ENCODE results near the gene ST8SIA4.

The ST8SIA4 gene, protein sequence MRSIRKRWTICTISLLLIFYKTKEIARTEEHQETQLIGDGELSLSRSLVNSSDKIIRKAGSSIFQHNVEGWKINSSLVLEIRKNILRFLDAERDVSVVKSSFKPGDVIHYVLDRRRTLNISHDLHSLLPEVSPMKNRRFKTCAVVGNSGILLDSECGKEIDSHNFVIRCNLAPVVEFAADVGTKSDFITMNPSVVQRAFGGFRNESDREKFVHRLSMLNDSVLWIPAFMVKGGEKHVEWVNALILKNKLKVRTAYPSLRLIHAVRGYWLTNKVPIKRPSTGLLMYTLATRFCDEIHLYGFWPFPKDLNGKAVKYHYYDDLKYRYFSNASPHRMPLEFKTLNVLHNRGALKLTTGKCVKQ

DNA sequence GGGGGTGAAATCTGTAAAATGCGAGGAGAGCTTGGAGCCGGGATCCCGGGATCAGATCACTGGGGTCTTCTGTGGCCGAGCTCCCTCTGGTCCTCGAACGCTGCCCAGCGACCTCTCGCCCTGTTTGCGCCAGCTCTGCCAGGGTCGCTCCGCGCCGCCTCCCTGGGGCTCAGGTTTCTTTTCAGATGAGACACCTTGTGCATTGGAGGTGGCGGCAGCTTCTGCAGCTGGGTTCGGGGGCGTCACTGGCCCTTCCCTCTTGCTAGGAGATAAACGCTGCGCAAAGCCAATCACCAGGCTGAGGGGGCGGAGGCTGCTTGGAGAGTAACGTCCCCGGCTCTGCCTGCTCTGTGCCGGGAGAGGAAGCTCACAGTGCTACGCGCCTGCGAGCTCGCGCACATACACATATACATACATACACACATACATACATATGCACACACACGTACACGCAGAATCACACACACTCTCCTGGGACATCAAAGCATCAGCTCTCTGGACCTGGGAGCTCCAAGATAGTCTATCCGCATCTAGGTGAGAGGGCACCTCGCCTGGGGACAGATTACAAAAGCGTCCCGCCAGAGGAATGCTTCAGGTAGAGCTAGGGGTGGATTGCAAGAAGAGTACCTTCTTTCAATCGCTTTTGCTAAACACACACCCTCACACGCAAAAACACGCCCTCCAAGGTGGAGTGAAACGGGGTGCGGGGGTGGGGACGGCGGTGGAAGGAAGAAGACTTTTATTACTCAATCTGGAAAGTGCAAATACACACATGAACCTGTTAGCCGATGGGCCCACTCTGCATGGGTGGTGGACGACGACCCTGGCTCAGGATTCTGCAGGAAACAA, at the start of gene ST8SIA4:
Gene ST8SIA4, minus strand, starts transcription at position 244 of the 849 bp plus-strand sequence. CDS start 327 bp downstream, outside the sequence.
- peak; percentile 91 for DNase-seq

DNA sequence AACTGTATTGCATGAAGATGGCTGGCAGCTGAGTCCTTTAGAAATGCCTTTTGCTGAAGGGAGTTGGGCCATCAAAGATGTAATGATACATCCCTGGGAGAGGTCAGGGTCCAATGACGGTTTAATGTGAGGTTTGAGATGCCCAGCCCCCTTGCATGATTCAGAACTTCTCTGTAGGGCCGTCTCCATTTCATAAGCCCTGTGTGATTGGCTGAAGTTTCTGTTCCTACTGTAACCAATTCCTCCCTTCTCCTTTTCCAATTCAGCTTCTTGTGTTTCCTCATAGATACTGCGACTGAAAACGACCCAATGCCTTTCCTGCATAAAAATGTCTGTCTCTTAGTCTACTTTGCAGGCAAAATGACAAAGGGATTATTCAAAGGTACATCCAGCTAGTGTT, 47.9 kb upstream of the ST8SIA4 start:
- DNase-seq, result no peak

DNA sequence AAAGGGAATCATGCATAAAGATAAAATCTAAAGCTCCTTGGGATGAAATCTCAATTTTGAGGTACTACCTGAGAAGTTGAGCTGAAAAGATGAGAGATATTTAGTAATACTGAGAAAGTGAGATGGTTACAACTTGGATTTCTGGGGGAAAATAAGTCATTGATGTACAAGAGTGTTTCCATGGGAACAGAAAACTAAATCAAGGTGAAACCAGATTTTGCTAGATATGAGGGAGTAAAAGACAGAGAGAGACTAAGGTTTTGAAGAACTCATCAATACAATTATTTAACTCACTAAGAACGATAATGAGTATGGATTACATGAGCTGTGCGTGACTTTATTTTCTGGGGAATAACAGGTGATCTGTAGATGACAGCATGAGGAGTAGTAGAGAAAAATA, 10.2 kb upstream of the ST8SIA4 start:
- DNase-seq, result no peak

- no peak for DNase-seq
Observed at GRCh38 chr5:100909034-100909433, 6.0 kb upstream of the ST8SIA4 start.

GRCh38 chr5:100905259-100905914, 2.3 kb upstream of the ST8SIA4 start:
- DNase-seq, result no peak

DNA sequence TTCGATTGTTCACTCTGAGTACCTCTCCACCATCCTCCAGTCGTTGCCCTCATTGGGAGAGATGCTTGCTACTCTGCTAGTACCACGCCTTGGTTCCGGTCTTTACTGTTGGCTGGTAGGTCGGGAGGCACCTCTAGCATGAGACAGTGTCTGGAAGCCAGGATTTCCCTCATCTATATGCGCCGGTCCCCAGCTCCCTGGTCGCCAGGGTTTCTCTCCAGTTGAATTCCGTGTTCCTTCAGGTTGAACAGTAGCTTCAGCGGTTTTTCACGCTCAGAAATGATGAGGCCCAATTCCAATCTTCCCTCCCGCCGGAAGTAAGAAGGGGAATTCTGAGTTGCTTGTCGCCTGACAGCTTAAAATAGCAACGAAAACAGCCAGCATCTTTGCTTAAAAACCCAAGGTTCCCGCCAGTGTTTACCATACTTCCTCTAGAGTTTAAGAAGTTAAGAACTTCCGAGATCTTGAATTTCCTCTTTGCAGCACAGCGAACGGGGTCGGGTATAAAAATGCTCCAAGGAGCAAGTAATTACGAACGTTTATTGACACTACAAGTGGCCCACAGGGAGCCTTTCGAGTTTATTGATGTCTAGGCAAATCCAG, 1.3 kb upstream of the ST8SIA4 start:
- peak; percentile 21 for DNase-seq

DNA sequence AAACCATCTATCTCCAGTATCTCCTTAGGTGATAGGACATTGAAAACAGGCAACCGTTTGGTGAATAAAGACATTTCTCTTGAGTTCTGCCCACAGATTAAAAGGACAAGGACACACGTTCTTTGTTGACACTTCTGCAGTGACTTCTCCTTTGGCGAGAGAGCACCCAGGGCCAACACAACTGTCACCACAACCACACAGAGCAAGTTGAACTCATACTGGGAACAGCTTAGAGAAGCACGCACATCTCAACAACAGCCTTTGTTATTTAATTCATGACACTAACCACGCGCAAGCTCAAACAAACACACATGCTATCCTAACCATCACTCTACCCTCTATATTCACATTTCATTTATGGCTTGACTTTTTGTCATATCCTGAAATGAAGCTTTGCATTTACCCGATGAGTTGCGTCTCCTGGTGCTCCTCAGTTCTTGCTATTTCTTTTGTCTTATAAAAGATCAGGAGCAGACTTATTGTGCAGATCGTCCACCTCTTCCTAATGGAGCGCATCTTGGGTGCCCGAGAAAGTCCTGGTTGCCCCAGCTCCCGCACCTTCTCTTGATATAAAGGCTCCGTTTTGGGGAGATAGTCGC, 543 bp downstream of the ST8SIA4 start:
- no peak for DNase-seq

DNA sequence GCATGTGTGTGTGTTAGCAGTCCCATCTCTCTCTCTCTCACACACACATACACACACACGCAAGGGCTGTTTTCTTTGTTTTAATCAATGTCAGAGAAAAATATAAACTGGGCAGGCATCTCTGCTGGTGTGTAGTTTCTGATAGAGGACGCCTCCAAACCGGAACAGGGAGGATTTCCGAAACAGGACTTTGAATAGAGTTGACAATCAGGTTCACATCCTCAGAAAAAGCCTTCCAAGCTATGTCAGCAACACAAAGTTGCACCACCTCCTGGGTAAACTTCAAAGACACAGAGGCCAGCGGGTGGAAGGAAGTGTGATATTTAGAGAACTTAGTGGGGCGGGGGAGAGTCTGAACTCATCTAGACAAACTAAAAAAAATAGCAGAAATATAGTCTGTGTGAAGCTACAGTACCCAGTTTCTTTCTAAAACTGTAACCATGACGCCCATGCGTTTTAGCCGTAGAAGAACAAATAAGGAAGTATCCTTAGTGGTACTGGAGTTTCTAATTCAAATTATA, 1.2 kb downstream of the ST8SIA4 start:
- peak; percentile 46 for DNase-seq

- DNase-seq, result peak; percentile 76
Observed at GRCh38 chr5:100900796-100901781, 2.0 kb downstream of the ST8SIA4 start.

- DNase-seq, result no peak
Observed at GRCh38 chr5:100900142-100900795, 2.8 kb downstream of the ST8SIA4 start.

DNA sequence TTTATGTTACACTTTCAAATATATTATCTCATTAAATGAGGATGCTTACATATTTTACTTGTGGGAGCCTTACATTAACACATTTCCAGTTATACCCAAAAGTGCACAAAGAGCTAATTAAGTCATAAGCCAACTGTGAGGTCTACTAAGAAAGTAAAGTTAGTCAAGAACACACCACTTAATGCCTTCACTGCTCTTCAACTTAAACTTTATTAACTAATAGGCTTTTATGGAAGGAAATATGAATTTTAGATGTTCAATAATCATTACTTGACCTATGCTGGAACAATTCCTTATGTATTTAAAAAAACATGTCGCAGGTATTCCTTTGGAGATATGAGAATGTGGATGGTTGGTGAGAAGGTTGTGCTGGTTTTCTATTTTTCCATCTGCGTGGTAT, 3.4 kb downstream of the ST8SIA4 start:
- no peak for DNase-seq

DNA sequence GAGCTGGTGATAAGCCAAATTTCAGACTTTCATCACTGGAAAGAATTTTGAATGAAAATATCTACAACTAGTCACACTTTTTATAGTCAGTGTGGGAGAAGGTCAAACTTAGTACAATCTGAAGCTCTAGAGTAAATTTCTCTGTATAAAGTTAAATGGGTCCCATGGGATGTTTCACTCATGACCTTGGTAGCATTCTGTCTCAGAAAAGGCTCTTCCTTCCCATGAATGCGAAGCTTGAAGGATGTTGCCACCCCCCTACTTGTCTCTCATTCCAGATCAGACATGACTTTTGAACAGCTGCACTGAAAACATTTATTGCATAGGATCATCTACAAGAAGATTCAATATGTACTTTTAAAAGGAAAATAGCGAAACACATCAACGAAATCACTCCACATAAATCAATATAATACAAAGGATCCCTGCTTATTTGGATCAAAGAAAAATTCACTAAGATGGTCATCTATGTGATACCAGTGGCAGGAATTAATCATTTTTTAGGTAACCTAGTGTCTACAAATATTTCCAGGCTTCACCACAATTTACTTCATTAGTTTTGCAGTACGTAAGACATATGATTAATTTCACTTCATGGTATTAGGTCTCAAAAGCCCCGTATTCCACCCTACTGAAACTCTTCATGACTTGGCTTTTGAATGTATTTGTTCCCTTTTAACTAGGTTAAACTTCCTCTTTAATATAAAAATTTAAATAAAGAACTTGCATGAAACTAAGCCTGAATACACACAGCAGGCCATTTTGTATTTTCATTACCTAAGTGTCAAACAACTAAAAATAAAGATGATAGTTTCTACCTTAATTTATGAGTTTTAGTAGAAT, 4.4 kb downstream of the ST8SIA4 start:
- DNase-seq, result no peak

DNA sequence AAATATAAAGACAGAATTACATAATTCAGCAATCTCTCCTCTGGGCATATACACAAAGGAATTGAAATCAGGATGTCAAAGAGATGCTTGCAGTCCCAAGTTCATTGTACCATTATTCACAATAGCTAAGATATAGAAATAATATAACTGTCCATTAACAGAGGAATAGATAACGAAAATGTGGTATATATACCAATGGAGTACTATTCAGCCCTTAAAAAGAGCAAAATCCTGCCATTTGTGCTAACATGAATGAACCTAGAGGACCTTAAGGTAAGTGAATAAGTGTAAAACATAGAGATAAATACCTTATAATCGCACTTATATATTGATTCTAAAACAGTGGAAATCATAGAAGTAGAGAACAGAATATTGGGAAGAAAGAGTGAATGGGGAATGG, 7.0 kb downstream of the ST8SIA4 start:
- no peak for DNase-seq

DNA sequence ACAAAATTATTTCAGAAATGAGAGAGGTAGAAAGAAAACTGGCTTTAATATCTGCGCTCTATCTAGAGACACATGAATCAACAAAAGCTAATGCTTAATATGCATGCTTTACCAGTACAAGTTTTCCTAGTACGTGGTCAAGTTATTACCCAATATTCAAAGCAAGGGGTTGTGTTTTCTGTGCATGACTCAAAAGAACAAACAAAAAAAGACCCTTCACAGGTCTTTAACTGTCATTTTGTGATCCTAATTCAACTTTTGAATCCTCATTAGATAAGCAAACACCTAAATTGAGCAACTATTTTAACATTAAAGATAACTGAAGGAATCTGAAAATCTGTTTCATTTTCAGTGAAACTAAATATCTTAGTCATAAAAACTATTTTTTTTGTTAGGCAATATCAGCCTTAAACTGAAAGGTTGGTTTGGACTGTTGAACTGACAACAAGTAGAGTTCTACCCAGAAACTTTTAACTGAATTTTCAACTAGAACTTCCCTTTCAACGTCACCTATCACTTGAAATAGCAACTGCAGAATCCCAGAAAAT, 12.5 kb downstream of the ST8SIA4 start:
- DNase-seq, result no peak

DNA sequence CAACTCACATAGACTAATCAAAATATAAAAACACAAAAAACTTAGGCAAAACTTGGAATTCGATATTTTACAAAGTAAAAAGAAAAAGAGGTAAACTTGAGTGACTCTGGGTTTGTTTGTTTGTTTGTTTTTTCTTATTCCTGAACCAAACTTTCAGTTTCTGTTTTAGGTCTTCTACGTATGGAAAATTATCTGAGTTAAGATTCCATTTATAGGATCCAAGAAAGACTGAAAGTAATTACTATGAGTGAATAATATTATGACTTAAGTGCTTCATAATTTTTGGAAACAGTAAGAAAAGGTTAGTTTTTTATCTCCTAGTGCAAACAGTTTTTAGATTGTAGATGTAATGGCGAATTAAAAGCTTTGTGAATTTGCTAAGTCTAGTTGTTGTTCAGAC, 13.2 kb downstream of the ST8SIA4 start:
- no peak for DNase-seq

DNA sequence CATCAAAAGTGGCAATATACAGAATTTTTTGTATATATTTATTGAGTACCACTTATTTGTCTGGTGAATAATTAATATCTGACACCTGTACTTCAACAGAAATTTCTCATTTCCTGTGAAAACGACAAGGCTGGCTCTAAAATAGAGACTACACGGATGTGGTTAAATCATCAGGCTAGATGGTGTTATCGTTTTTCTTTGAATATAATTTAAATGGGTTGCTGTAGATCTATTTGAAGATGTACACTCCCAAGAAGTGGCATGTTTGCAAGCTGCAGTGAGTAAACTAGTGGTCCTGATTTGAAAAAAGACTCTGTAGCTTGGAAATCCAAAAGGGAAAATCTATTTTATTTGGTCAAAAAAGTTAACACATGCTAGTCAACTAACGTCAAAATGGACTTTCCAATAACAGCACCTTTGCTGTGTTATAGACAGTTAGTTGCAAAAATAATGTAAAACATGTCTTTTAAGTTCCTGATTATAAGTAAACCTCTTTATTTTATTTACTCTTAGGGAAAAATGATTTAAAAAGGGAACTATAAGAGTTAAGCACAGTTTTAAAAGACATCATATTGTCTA, 13.8 kb downstream of the ST8SIA4 start:
- no peak for DNase-seq

- no peak for DNase-seq
Observed at GRCh38 chr5:100877274-100877673, 25.8 kb downstream of the ST8SIA4 start.

DNA sequence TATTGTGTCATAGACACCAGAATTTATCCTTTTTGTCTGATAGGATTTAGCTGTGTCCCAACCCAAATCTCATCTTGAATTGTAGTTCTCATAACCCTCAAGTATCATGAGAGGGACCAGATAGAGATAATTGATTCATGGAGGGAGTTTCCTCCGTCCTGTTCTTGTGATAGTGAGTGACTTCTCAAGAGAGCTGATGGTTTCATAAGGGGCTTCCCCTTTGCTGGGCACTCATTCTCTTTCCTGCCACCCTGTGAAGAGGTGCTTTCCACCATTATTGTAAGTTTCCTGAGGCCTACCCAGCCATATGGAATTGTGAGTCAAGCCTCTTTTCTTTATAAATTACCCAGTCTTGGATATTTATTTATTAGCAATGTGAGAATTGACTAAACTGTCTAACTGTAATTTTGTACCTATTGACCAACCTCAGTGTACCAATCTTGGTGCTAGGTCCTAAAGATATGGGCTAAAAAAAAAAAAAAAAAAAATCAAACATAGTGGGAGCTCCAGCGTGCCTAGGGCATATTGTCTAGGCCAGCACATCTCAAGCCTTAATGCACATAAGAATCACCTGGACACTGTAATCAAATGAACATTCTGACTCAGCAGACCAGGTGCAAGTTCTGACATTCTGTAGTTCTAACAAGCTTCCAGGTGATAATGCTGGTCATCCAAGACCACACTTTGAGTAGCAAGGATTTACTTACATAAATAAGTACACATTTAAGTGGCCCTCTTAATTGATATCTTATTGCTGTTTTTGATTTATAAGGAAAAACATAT, 30.5 kb downstream of the ST8SIA4 start:
- no peak for DNase-seq
